ENCODE results near the gene ARID3A. TPM values are rescaled to one million over a fixed set of nuclear protein-coding genes. Genes with fewer than 3 reads are reported as not detected.

The ARID3A gene
- total RNA-seq, 2 donors from 2014 or later = 121 to 124 TPM

- WGBS, 2 experiments (ENCODE audit: insufficient coverage in 1 of 2, insufficient read length in 1 of 2) = 94 to 97% methylated on average over 31 to 45 of the region's 45 CpGs
- peaks cover 61% of the 10 kb centered on the region for H3K36me3 Mint-ChIP-seq (ENCODE audit: low read depth)
- Histone ChIP-seq H3K36me3 (ENCODE audit: control insufficient read depth, insufficient read depth, low read length) (peaks cover 26% of the 10 kb centered on the region), H3K9ac (ENCODE audit: extremely low read depth, low read length, poor library complexity, severe bottlenecking) (no peak overlapping the region), H3K4me3 (ENCODE audit: low read length) (no peak overlapping the region), H3K4me1 (ENCODE audit: control insufficient read depth, insufficient read depth, low read length) (no peaks in the 10 kb centered on the region), H3K9me3 (ENCODE audit: control insufficient read depth, low read length) (no peaks in the 10 kb centered on the region), H3K27ac (ENCODE audit: low read depth, low read length) (no peak overlapping the region), H3K27me3 (ENCODE audit: control insufficient read depth, insufficient read depth, low read length, poor library complexity, severe bottlenecking) (no peaks in the 10 kb centered on the region)
- H3K4me3 Mint-ChIP-seq = no peak overlapping the region
- no peak for DNase-seq
- peaks cover 1% of the 10 kb centered on the region for H3K9me3 Mint-ChIP-seq
- no peak for TF ChIP-seq CTCF (conservative IDR thresholded peaks at IDR 0.05)
- H3K27ac Mint-ChIP-seq = peak overlapping the region; percentile 4
- no peaks in the 10 kb centered on the region for H3K27me3 Mint-ChIP-seq (ENCODE audit: insufficient read depth)
- no peaks in the 10 kb centered on the region for H3K4me1 Mint-ChIP-seq
Observed at GRCh38 chr19:941292-942132, 15.7 kb downstream of the ARID3A start.

GRCh38 chr19:942133-942645 lies 16.4 kb downstream of the ARID3A start:
- no peak overlapping the region for H3K4me3 ChIP-seq (ENCODE audit: low read length)
- 92 to 94% methylated on average over 21 to 32 of the region's 32 CpGs for WGBS, 2 experiments (ENCODE audit: insufficient coverage in 1 of 2, insufficient read length in 1 of 2)
- no peak overlapping the region for H3K9ac ChIP-seq (ENCODE audit: extremely low read depth, low read length, poor library complexity, severe bottlenecking)
- no peak for DNase-seq
- peaks cover 31% of the 10 kb centered on the region for H3K36me3 ChIP-seq (ENCODE audit: control insufficient read depth, insufficient read depth, low read length)
- no peaks in the 10 kb centered on the region for H3K4me1 ChIP-seq (ENCODE audit: control insufficient read depth, insufficient read depth, low read length)
- no peaks in the 10 kb centered on the region for H3K27me3 Mint-ChIP-seq (ENCODE audit: insufficient read depth)
- no peak overlapping the region for H3K27ac ChIP-seq (ENCODE audit: low read depth, low read length)
- peaks cover 59% of the 10 kb centered on the region for H3K36me3 Mint-ChIP-seq (ENCODE audit: low read depth)
- H3K27me3 ChIP-seq (ENCODE audit: control insufficient read depth, insufficient read depth, low read length, poor library complexity, severe bottlenecking) = no peaks in the 10 kb centered on the region
- no peak for TF ChIP-seq CTCF (conservative IDR thresholded peaks at IDR 0.05)
- H3K27ac Mint-ChIP-seq = no peak overlapping the region
- no peak overlapping the region for H3K4me3 Mint-ChIP-seq
- H3K9me3 Mint-ChIP-seq = peaks cover 1% of the 10 kb centered on the region
- H3K4me1 Mint-ChIP-seq = no peaks in the 10 kb centered on the region
- H3K9me3 ChIP-seq (ENCODE audit: control insufficient read depth, low read length) = no peaks in the 10 kb centered on the region

- 96 to 100% methylated on average over 7 to 17 of the region's 17 CpGs for WGBS, 2 experiments (ENCODE audit: insufficient coverage in 1 of 2, insufficient read length in 1 of 2)
- H3K4me1 Mint-ChIP-seq = no peaks in the 10 kb centered on the region
Observed at GRCh38 chr19:943551-944170, 17.8 kb downstream of the ARID3A start.

More at GRCh38 chr19:943551-944170, 17.8 kb downstream of the ARID3A start:
- H3K27ac ChIP-seq (ENCODE audit: low read depth, low read length) = no peak overlapping the region
- no peaks in the 10 kb centered on the region for H3K4me1 ChIP-seq (ENCODE audit: control insufficient read depth, insufficient read depth, low read length)
- no peak overlapping the region for H3K27ac Mint-ChIP-seq
- H3K27me3 Mint-ChIP-seq (ENCODE audit: insufficient read depth) = no peaks in the 10 kb centered on the region
- H3K36me3 ChIP-seq (ENCODE audit: control insufficient read depth, insufficient read depth, low read length) = peaks cover 28% of the 10 kb centered on the region
- H3K9me3 ChIP-seq (ENCODE audit: control insufficient read depth, low read length) = no peaks in the 10 kb centered on the region
- no peaks in the 10 kb centered on the region for H3K27me3 ChIP-seq (ENCODE audit: control insufficient read depth, insufficient read depth, low read length, poor library complexity, severe bottlenecking)
- H3K36me3 Mint-ChIP-seq (ENCODE audit: low read depth) = peaks cover 52% of the 10 kb centered on the region
- no peak overlapping the region for H3K9ac ChIP-seq (ENCODE audit: extremely low read depth, low read length, poor library complexity, severe bottlenecking)
- H3K4me3 Mint-ChIP-seq = no peak overlapping the region
- no peak for TF ChIP-seq CTCF (conservative IDR thresholded peaks at IDR 0.05)
- H3K9me3 Mint-ChIP-seq = peaks cover 1% of the 10 kb centered on the region
- no peak overlapping the region for H3K4me3 ChIP-seq (ENCODE audit: low read length)
- DNase-seq = no peak

Data from endodermal cell (in vitro differentiated cells).